ENCODE measurements around the gene RSBN1. TPM values are rescaled to one million over a fixed set of nuclear protein-coding genes. Genes with fewer than 3 reads are reported as not detected.

The RSBN1 gene
- total RNA-seq, 1 donor from 2014 or later, result 25.8 TPM

GRCh38 chr1:113813218-113813617 lies 942 bp upstream of the RSBN1 start:
- intact Hi-C loops (cut with micrococcal nuclease), result loop anchor here (2.0 to 10.0 kb wide), 7 partner anchors 22 to 1418 kb away; partner anchors contain the start of genes CTTNBP2NL and LRIG2

GRCh38 chr1:113812661-113813135 lies 422 bp upstream of the RSBN1 start:
- intact Hi-C loops (cut with micrococcal nuclease), result loop anchor here (1.0 to 10.0 kb wide), 22 partner anchors 22 to 1418 kb away; partner anchors contain the start of genes CAPZA1, CSDE1, CTTNBP2NL and DCLRE1B

GRCh38 chr1:113811156-113811887 lies 954 bp downstream of the RSBN1 start:
- intact Hi-C loops (cut with micrococcal nuclease), result loop anchor here (5.0 to 10.0 kb wide), 4 partner anchors 136 to 1417 kb away; partner anchors contain the start of gene CTTNBP2NL

- intact Hi-C loops (cut with micrococcal nuclease), result loop anchor here (5.0 to 10.0 kb wide), 4 partner anchors 137 to 1415 kb away; partner anchors contain the start of gene CTTNBP2NL
Measured at GRCh38 chr1:113809670-113810602, 2.3 kb downstream of the RSBN1 start.

GRCh38 chr1:113808450-113809195 lies 3.7 kb downstream of the RSBN1 start:
- intact Hi-C loops (cut with micrococcal nuclease), result no loop called here

GRCh38 chr1:113805639-113806038 lies 6.6 kb downstream of the RSBN1 start:
- intact Hi-C loops (cut with micrococcal nuclease), result no loop called here

- intact Hi-C loops (cut with micrococcal nuclease), result no loop called here
Measured at GRCh38 chr1:113805256-113805531, 7.1 kb downstream of the RSBN1 start.

- intact Hi-C loops (cut with micrococcal nuclease), result no loop called here
Measured at GRCh38 chr1:113804421-113805255, 7.6 kb downstream of the RSBN1 start.

GRCh38 chr1:113802367-113803007 lies 9.8 kb downstream of the RSBN1 start:
- intact Hi-C loops (cut with micrococcal nuclease), result no loop called here

- intact Hi-C loops (cut with micrococcal nuclease), result no loop called here
Measured at GRCh38 chr1:113800487-113800886, 11.8 kb downstream of the RSBN1 start.

- intact Hi-C loops (cut with micrococcal nuclease), result no loop called here
Measured at GRCh38 chr1:113797472-113797871, 14.8 kb downstream of the RSBN1 start.

- intact Hi-C loops (cut with micrococcal nuclease), result no loop called here
Measured at GRCh38 chr1:113793878-113794834, 18.1 kb downstream of the RSBN1 start.

- intact Hi-C loops (cut with micrococcal nuclease), result no loop called here
Measured at GRCh38 chr1:113792986-113793385, 19.3 kb downstream of the RSBN1 start.

- intact Hi-C loops (cut with micrococcal nuclease), result no loop called here
Measured at GRCh38 chr1:113792471-113792870, 19.8 kb downstream of the RSBN1 start.

- intact Hi-C loops (cut with micrococcal nuclease), result loop anchor here (10.0 kb wide), 1 partner anchor 394 kb away; the partner anchor contains the start of gene MAGI3
Measured at GRCh38 chr1:113788802-113789201, 23.5 kb downstream of the RSBN1 start.

- intact Hi-C loops (cut with micrococcal nuclease), result loop anchor here (10.0 kb wide), 1 partner anchor 393 kb away; the partner anchor contains the start of gene MAGI3
Measured at GRCh38 chr1:113787663-113788062, 24.6 kb downstream of the RSBN1 start.

- intact Hi-C loops (cut with micrococcal nuclease), result loop anchor here (10.0 kb wide), 1 partner anchor 391 kb away; the partner anchor contains the start of gene MAGI3
Measured at GRCh38 chr1:113786069-113786468, 26.2 kb downstream of the RSBN1 start.

GRCh38 chr1:113784104-113784779 lies 28.0 kb downstream of the RSBN1 start:
- intact Hi-C loops (cut with micrococcal nuclease), result loop anchor here (10.0 kb wide), 1 partner anchor 389 kb away; the partner anchor contains the start of gene MAGI3

Measured in T-helper 1 cell treated with Interleukin-12 subunit alpha and Interleukin-12 subunit beta and Interleukin-4 antibody, amounts not matched to agents 30 ng/mL and 1 ng/mL, for 36 hours (primary cell).